Suprapubic skin (tissue), 3 donors: ENCODE measurements around the gene FAM187B.

Experiments used
- EP300 ChIP-seq: sonication (generic); formaldehyde crosslinking; IDR thresholded peaks from one replicate; pipeline ENCODE4 v1.6.1; 2017; ENCODE audit warnings: antibody characterized with exemption
- POLR2A ChIP-seq, 2 donors: fragments of 450-650 bp; IDR thresholded peaks; one replicate each; pipeline ENCODE4 v1.6.1; 2017; ENCODE audit warnings: antibody characterized with exemption in 2 of 2, mild to moderate bottlenecking in 2 of 2, moderate library complexity in 2 of 2
- TF ChIP-seq, protein P1 (sequence below), 2 donors: fragments of 200-600 bp in 1 of 2; fragments of 450-650 bp in 1 of 2; sonication (generic) in 1 of 2; IDR thresholded peaks; one replicate each; pipeline ENCODE4 v1.5.1; 2016 to 2019; ENCODE audit warnings: antibody characterized with exemption in 2 of 2, mild to moderate bottlenecking in 1 of 2, moderate library complexity in 1 of 2

DNA sequence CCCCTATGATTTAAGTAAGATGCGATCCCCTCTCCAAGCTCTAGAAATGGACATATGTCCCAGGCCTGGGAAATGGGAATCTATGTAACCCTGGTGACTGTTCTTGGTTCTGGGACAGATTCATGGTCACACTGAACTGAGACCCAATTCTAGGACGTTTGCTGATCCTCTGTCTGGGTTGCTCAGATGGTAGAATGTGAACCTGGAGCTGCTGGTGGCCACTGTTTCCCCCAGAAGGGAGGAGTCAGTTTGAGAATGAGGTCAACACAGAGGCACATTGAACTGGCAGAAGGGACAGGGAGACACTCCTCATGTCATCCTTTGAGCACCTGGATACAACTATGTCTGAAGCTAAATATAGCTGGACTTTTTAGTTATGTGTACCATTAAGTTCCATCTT is 29.1 kb downstream of the FAM187B start:
- TF ChIP-seq, protein P1, sequence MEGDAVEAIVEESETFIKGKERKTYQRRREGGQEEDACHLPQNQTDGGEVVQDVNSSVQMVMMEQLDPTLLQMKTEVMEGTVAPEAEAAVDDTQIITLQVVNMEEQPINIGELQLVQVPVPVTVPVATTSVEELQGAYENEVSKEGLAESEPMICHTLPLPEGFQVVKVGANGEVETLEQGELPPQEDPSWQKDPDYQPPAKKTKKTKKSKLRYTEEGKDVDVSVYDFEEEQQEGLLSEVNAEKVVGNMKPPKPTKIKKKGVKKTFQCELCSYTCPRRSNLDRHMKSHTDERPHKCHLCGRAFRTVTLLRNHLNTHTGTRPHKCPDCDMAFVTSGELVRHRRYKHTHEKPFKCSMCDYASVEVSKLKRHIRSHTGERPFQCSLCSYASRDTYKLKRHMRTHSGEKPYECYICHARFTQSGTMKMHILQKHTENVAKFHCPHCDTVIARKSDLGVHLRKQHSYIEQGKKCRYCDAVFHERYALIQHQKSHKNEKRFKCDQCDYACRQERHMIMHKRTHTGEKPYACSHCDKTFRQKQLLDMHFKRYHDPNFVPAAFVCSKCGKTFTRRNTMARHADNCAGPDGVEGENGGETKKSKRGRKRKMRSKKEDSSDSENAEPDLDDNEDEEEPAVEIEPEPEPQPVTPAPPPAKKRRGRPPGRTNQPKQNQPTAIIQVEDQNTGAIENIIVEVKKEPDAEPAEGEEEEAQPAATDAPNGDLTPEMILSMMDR (IDR thresholded peaks at IDR 0.05): no peak
- no peak for TF ChIP-seq POLR2A (IDR thresholded peaks at IDR 0.05)
- no peak for TF ChIP-seq EP300
